Measurements from ENCODE around the gene THBS2. TPM values are rescaled to one million over a fixed set of nuclear protein-coding genes. Genes with fewer than 3 reads are reported as not detected.

Gene THBS2
- total RNA-seq, 1 donor from 2014 or later = 4.2 TPM

DNA sequence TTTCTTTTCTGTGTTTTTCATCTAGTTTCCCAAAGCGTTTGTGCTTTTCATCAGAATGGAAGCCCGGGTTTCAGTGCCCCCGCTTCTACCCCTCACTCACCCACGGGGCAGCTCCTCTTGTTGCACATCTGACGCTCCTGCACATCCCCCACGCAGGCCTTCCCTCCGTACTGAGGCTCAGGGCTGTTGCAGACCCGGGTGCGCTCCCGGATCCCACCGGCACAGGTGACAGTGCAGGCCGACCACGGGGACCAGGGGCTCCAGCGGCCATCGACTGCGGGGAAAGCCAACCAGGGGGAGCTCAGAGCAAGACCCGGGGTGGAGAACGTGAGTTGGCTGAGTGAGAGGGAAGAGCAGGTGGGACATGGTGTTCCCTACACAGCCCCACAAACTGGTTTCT, 19.0 kb downstream of the THBS2 start:
- Mint-ChIP-seq H3K36me3 (peaks cover 8% of the 10 kb centered on the region), H3K9me3 (peaks cover 10% of the 10 kb centered on the region), H3K4me1 (ENCODE audit: unreplicated experiment) (peaks cover 6% of the 10 kb centered on the region), H3K27ac (no peak overlapping the region), H3K27me3 (no peaks in the 10 kb centered on the region), H3K4me3 (no peak overlapping the region)
- TF ChIP-seq, protein P1, sequence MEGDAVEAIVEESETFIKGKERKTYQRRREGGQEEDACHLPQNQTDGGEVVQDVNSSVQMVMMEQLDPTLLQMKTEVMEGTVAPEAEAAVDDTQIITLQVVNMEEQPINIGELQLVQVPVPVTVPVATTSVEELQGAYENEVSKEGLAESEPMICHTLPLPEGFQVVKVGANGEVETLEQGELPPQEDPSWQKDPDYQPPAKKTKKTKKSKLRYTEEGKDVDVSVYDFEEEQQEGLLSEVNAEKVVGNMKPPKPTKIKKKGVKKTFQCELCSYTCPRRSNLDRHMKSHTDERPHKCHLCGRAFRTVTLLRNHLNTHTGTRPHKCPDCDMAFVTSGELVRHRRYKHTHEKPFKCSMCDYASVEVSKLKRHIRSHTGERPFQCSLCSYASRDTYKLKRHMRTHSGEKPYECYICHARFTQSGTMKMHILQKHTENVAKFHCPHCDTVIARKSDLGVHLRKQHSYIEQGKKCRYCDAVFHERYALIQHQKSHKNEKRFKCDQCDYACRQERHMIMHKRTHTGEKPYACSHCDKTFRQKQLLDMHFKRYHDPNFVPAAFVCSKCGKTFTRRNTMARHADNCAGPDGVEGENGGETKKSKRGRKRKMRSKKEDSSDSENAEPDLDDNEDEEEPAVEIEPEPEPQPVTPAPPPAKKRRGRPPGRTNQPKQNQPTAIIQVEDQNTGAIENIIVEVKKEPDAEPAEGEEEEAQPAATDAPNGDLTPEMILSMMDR (conservative IDR thresholded peaks at IDR 0.05) = no peak
- DNase-seq (ENCODE audit: extremely low spot score, unreplicated experiment) = no peak

DNA sequence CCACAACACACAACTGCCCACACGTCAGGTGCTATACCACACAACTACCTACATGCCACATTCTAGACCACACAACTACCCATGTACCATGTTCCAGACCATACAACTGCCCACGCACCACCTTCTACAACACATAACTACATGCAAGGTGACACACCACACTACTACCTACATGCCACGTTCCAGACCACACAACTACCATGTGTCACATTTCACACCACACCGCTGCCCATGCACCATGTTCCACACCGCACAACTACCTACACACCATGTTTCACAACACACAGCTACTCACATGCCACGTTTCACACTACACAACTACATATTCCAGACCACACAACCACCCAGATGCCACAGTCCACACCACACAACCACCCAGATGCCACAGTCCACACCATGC, 19.8 kb downstream of the THBS2 start:
- DNase-seq (ENCODE audit: extremely low spot score, unreplicated experiment) = no peak
- Mint-ChIP-seq H3K27me3 (no peaks in the 10 kb centered on the region), H3K4me1 (ENCODE audit: unreplicated experiment) (peaks cover 10% of the 10 kb centered on the region), H3K27ac (no peak overlapping the region), H3K9me3 (peaks cover 10% of the 10 kb centered on the region), H3K4me3 (no peak overlapping the region), H3K36me3 (peaks cover 8% of the 10 kb centered on the region)
- TF ChIP-seq, protein P1 (conservative IDR thresholded peaks at IDR 0.05) = no peak

DNA sequence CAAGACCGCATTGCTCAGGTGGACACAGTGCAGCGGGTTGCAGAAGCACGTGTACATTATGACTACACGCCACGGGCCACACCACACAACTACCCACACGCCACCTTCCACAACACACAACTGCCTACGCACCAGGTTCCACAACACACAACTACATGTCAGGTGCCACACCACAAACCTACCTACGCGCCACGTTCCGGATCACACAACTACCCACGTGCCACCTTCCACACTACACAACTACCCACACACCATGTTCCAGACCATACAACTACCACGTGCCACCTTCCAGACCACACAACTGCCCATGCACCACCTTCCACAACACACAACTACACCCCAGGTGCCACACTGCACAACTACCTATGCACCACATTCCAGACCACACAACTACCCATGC, 20.5 kb downstream of the THBS2 start:
- H3K36me3 Mint-ChIP-seq = peaks cover 8% of the 10 kb centered on the region
- H3K4me1 Mint-ChIP-seq (ENCODE audit: unreplicated experiment) = peaks cover 10% of the 10 kb centered on the region
- TF ChIP-seq, protein P1 (conservative IDR thresholded peaks at IDR 0.05) = no peak
- no peaks in the 10 kb centered on the region for H3K27me3 Mint-ChIP-seq
- no peak for DNase-seq (ENCODE audit: extremely low spot score, unreplicated experiment)
- no peak overlapping the region for H3K27ac Mint-ChIP-seq
- peaks cover 10% of the 10 kb centered on the region for H3K9me3 Mint-ChIP-seq
- no peak overlapping the region for H3K4me3 Mint-ChIP-seq

GRCh38 chr6:169232507-169232931, 21.1 kb downstream of the THBS2 start:
- no peak overlapping the region for H3K4me3 Mint-ChIP-seq
- peaks cover 10% of the 10 kb centered on the region for H3K4me1 Mint-ChIP-seq (ENCODE audit: unreplicated experiment)
- H3K36me3 Mint-ChIP-seq = peaks cover 8% of the 10 kb centered on the region
- H3K9me3 Mint-ChIP-seq = peaks cover 10% of the 10 kb centered on the region
- no peak for DNase-seq (ENCODE audit: extremely low spot score, unreplicated experiment)
- no peaks in the 10 kb centered on the region for H3K27me3 Mint-ChIP-seq
- TF ChIP-seq, protein P1 (conservative IDR thresholded peaks at IDR 0.05) = no peak
- no peak overlapping the region for H3K27ac Mint-ChIP-seq

- peaks cover 10% of the 10 kb centered on the region for H3K9me3 Mint-ChIP-seq
- H3K27ac Mint-ChIP-seq = no peak overlapping the region
- no peak overlapping the region for H3K4me3 Mint-ChIP-seq
- no peaks in the 10 kb centered on the region for H3K27me3 Mint-ChIP-seq
- TF ChIP-seq, protein P1 (conservative IDR thresholded peaks at IDR 0.05) = no peak
- peaks cover 8% of the 10 kb centered on the region for H3K36me3 Mint-ChIP-seq
- peaks cover 10% of the 10 kb centered on the region for H3K4me1 Mint-ChIP-seq (ENCODE audit: unreplicated experiment)
- no peak for DNase-seq (ENCODE audit: extremely low spot score, unreplicated experiment)
These were observed 21.7 kb downstream of the THBS2 start for GRCh38 chr6:169231790-169232506.

All from type B pancreatic cell (in vitro differentiated cells).